ENCODE results near the gene IFI27L1. TPM values are rescaled to one million over a fixed set of nuclear protein-coding genes. Genes with fewer than 3 reads are reported as not detected.

Gene IFI27L1
- total RNA-seq, 2 donors from 2014 or later = 11.1 to 138 TPM

- Histone ChIP-seq H3K36me3 (peaks cover 3 to 33% of the 10 kb centered on the region in 2 donors), H3K9me3 (no peaks in the 10 kb centered on the region), H3K27me3 (replicated peaks; ENCODE audit: insufficient read depth) (no peaks in the 10 kb centered on the region), H3K4me3 (no peak overlapping the region), H3K27ac (no peak overlapping the region), H3K4me1 (replicated peaks) (no peaks in the 10 kb centered on the region)
- TF ChIP-seq CTCF (IDR thresholded peaks at IDR 0.05) = no peak
- no peak for TF ChIP-seq POLR2AphosphoS5 (IDR thresholded peaks at IDR 0.05)
- TF ChIP-seq POLR2A (IDR thresholded peaks at IDR 0.05) = no peak
- intact Hi-C loops (cut with DNase I) = no loop called here
- no peak for DNase-seq (ENCODE audit: low spot score)
- 94% methylated on average over 3 of the region's 3 CpGs for WGBS
These were observed 33.5 kb upstream of the IFI27L1 start for GRCh38 chr14:94047581-94047980.

GRCh38 chr14:94048691-94049624 is 32.2 kb upstream of the IFI27L1 start:
- 66% methylated on average over 10 of the region's 10 CpGs for WGBS
- no peak for DNase-seq (ENCODE audit: low spot score)
- H3K27ac ChIP-seq = no peak overlapping the region
- peaks cover 3 to 34% of the 10 kb centered on the region in 2 donors for H3K36me3 ChIP-seq
- TF ChIP-seq POLR2AphosphoS5 (IDR thresholded peaks at IDR 0.05) (no peak), CTCF (IDR thresholded peaks at IDR 0.05) (no peak), POLR2A (IDR thresholded peaks at IDR 0.05) (no peak)
- no peaks in the 10 kb centered on the region for H3K27me3 ChIP-seq (replicated peaks; ENCODE audit: insufficient read depth)
- no peaks in the 10 kb centered on the region for H3K4me1 ChIP-seq (replicated peaks)
- no peaks in the 10 kb centered on the region for H3K9me3 ChIP-seq
- intact Hi-C loops (cut with DNase I) = no loop called here
- no peak overlapping the region for H3K4me3 ChIP-seq

GRCh38 chr14:94049625-94050023 is 31.5 kb upstream of the IFI27L1 start:
- DNase-seq (ENCODE audit: low spot score) = no peak
- H3K4me3 ChIP-seq = no peak overlapping the region
- no peaks in the 10 kb centered on the region for H3K4me1 ChIP-seq (replicated peaks)
- intact Hi-C loops (cut with DNase I) = no loop called here
- H3K9me3 ChIP-seq = no peaks in the 10 kb centered on the region
- no peak for TF ChIP-seq CTCF (IDR thresholded peaks at IDR 0.05)
- TF ChIP-seq POLR2A (IDR thresholded peaks at IDR 0.05) = no peak
- no peak for TF ChIP-seq POLR2AphosphoS5 (IDR thresholded peaks at IDR 0.05)
- WGBS = 100% methylated on average over 2 of the region's 2 CpGs
- H3K36me3 ChIP-seq = peaks cover 3 to 41% of the 10 kb centered on the region in 2 donors
- no peaks in the 10 kb centered on the region for H3K27me3 ChIP-seq (replicated peaks; ENCODE audit: insufficient read depth)
- no peak overlapping the region for H3K27ac ChIP-seq

- H3K9me3 ChIP-seq = no peaks in the 10 kb centered on the region
- no peak overlapping the region for H3K27ac ChIP-seq
- H3K27me3 ChIP-seq (replicated peaks; ENCODE audit: insufficient read depth) = no peaks in the 10 kb centered on the region
- WGBS = 78% methylated on average over 6 of the region's 6 CpGs
- no peak for DNase-seq (ENCODE audit: low spot score)
- TF ChIP-seq CTCF (IDR thresholded peaks at IDR 0.05) (no peak), POLR2AphosphoS5 (IDR thresholded peaks at IDR 0.05) (no peak), POLR2A (IDR thresholded peaks at IDR 0.05) (no peak)
- intact Hi-C loops (cut with DNase I) = no loop called here
- H3K36me3 ChIP-seq = peaks cover 3 to 46% of the 10 kb centered on the region in 2 donors
- H3K4me1 ChIP-seq (replicated peaks) = no peaks in the 10 kb centered on the region
- H3K4me3 ChIP-seq = no peak overlapping the region
These were observed 30.8 kb upstream of the IFI27L1 start for GRCh38 chr14:94050231-94050880.
